Calu3 (cell line): ENCODE measurements around the gene PRSS56. TPM values are rescaled to one million over a fixed set of nuclear protein-coding genes. Genes with fewer than 3 reads are reported as not detected.

ENCODE experiments used
- BruUV-seq: library from RNA; stranded (reverse); fragments of 400-500 nt; replicated peaks from 2 replicates; lab custom pipeline; 2021; lab: Mats Ljungman, UMichigan
- CTCF ChIA-PET: fragments of 300-600 bp; sonication (Branson Sonifier 250); formaldehyde crosslinking; loops from one replicate; lab custom pipeline; 2022; ENCODE audit warnings: antibody characterized with exemption; lab: Charles Lee
- DNase-seq: peaks from one replicate; pipeline ENCODE4 v3.0.0; 2022
- H3K27ac Mint-ChIP-seq: one replicate; pipeline ENCODE4 v1.8.0; 2022; ENCODE audit warnings: mixed read lengths; ENCODE audit not compliant: unreplicated experiment
- H3K27me3 Mint-ChIP-seq: one replicate; pipeline ENCODE4 v1.8.0; 2022; ENCODE audit warnings: mixed read lengths; ENCODE audit not compliant: unreplicated experiment
- H3K36me3 Mint-ChIP-seq: one replicate; pipeline ENCODE4 v1.8.0; 2022; ENCODE audit warnings: mild to moderate bottlenecking, moderate library complexity, mixed read lengths; ENCODE audit not compliant: insufficient read depth, unreplicated experiment
- H3K4me1 Mint-ChIP-seq: one replicate; pipeline ENCODE4 v1.8.0; 2022; ENCODE audit warnings: mild to moderate bottlenecking, low read depth, mixed read lengths; ENCODE audit not compliant: unreplicated experiment
- H3K4me3 Mint-ChIP-seq: one replicate; pipeline ENCODE4 v1.8.0; 2022; ENCODE audit warnings: mild to moderate bottlenecking, low read depth, moderate library complexity, mixed read lengths; ENCODE audit not compliant: unreplicated experiment
- H3K9me3 Mint-ChIP-seq: one replicate; pipeline ENCODE4 v1.8.0; 2022; ENCODE audit warnings: low read depth, mixed read lengths; ENCODE audit not compliant: unreplicated experiment
- intact Hi-C: fragments of 100-400 bp; cut with micrococcal nuclease; formaldehyde crosslinking; loops from one replicate; pipeline ENCODE4 v1.10.0; 2022; ENCODE audit not compliant: unreplicated experiment
- total RNA-seq: library from RNA; stranded (reverse); gene quantifications from 2 replicates; pipeline ENCODE4 v1.2.3, GENCODE V29; 2022
- TF ChIP-seq, protein P1 (sequence below): fragments of 200-600 bp; IDR thresholded peaks from one replicate; pipeline ENCODE4 v1.8.0; 2022; ENCODE audit warnings: antibody characterized with exemption; ENCODE audit not compliant: unreplicated experiment

Gene PRSS56
- total RNA-seq, 1 experiment from 2014 or later, result not detected

DNA sequence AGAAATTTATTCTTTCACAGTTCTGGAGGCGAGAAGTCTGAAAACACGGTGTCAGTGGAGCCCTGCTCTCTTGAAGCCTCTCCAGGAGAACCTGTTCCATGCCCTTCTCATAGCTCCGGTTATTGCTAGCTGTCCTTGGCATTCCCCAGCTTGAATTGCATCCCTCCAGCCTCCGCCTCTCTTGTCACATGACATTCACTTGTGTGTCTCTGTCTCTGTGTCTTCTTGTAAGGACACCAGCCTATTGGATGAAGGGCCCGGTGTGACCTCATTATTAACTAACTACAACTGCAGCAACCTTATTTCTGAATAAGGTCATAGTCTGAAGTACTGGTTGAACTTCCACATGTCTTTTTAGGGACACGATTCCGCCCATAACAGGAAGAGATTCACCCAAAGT lies 4.5 kb upstream of the PRSS56 start:
- H3K4me3 Mint-ChIP-seq, result no peak overlapping the region
- intact Hi-C loops, result no loop called here
- no TSS peak for BruUV-seq
- no peaks in the 10 kb centered on the region for H3K9me3 Mint-ChIP-seq
- CTCF ChIA-PET, result interaction anchor here (0.7 to 1.2 kb wide), 2 partner anchors 69 to 613 kb away, joined by 3 to 4 read pairs; no protein-coding TSS in a partner anchor
- H3K4me1 Mint-ChIP-seq, result no peaks in the 10 kb centered on the region
- H3K36me3 Mint-ChIP-seq, result no peaks in the 10 kb centered on the region
- no peak overlapping the region for H3K27ac Mint-ChIP-seq
- TF ChIP-seq, protein P1, sequence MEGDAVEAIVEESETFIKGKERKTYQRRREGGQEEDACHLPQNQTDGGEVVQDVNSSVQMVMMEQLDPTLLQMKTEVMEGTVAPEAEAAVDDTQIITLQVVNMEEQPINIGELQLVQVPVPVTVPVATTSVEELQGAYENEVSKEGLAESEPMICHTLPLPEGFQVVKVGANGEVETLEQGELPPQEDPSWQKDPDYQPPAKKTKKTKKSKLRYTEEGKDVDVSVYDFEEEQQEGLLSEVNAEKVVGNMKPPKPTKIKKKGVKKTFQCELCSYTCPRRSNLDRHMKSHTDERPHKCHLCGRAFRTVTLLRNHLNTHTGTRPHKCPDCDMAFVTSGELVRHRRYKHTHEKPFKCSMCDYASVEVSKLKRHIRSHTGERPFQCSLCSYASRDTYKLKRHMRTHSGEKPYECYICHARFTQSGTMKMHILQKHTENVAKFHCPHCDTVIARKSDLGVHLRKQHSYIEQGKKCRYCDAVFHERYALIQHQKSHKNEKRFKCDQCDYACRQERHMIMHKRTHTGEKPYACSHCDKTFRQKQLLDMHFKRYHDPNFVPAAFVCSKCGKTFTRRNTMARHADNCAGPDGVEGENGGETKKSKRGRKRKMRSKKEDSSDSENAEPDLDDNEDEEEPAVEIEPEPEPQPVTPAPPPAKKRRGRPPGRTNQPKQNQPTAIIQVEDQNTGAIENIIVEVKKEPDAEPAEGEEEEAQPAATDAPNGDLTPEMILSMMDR, result no peak
- H3K27me3 Mint-ChIP-seq, result peaks cover 90% of the 10 kb centered on the region
- no peak for DNase-seq

DNA sequence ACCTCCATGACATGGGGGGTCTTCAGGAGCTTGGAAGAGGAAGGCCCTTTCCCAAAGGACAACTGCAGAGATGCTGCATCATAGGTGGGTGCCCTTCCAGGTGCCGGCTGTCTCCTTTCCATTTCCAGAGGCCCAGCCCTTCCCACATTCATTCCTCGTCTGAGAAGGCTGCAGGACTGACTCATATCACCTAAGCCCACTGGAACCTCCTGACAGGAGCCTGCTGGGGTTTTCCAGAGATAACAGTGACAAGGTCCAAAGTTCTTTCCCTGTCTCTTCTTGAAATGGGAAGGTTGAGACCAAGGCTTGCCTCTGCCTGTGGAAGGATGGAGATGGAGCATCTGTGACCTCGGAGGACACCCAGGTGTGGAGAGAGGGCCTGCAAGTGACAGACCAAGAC lies 3.6 kb upstream of the PRSS56 start:
- Mint-ChIP-seq H3K4me1 (no peaks in the 10 kb centered on the region), H3K27me3 (peaks cover 96% of the 10 kb centered on the region), H3K4me3 (no peak overlapping the region), H3K27ac (no peak overlapping the region), H3K9me3 (no peaks in the 10 kb centered on the region), H3K36me3 (peaks cover 3% of the 10 kb centered on the region)
- DNase-seq, result no peak
- TF ChIP-seq, protein P1, result no peak
- intact Hi-C loops, result no loop called here
- BruUV-seq, result no TSS peak
- CTCF ChIA-PET, result interaction anchor here (0.7 to 1.2 kb wide), 2 partner anchors 70 to 612 kb away, joined by 3 to 4 read pairs; no protein-coding TSS in a partner anchor

DNA sequence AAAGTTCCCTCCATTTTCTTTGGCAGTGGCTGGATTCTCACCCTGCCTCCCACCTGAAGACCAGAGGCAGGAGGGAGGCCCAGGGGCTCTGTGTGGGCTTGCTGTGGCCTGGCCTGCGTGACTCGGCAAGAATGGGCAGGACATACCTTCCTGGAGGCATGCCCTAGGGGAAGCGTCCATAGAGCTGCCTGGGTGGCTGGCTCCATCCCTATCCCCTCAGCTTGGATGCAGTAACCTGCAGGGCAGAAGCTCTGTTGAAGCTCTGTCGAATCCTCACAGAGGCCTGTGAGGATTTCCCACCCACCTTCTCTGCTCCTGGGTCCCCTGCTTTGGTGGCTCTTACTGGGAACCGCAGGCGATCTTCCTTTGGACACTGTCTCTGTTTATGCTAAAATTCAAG lies 1.3 kb upstream of the PRSS56 start:
- no peak for DNase-seq
- no TSS peak for BruUV-seq
- H3K4me1 Mint-ChIP-seq, result no peaks in the 10 kb centered on the region
- H3K27ac Mint-ChIP-seq, result no peak overlapping the region
- peaks cover 92% of the 10 kb centered on the region for H3K27me3 Mint-ChIP-seq
- H3K36me3 Mint-ChIP-seq, result peaks cover 5% of the 10 kb centered on the region
- H3K4me3 Mint-ChIP-seq, result no peak overlapping the region
- intact Hi-C loops, result no loop called here
- TF ChIP-seq, protein P1, result no peak
- CTCF ChIA-PET, result interaction anchor here (0.5 kb wide), 1 partner anchor 430 kb away, joined by 6 read pairs; no protein-coding TSS in a partner anchor
- H3K9me3 Mint-ChIP-seq, result no peaks in the 10 kb centered on the region

- no peak for DNase-seq
- no peaks in the 10 kb centered on the region for H3K4me1 Mint-ChIP-seq
- TF ChIP-seq, protein P1, result no peak
- no peak overlapping the region for H3K4me3 Mint-ChIP-seq
- no TSS peak for BruUV-seq
- CTCF ChIA-PET, result interaction anchor here (0.6 kb wide), 1 partner anchor 603 kb away, joined by 5 read pairs; no protein-coding TSS in a partner anchor
- H3K9me3 Mint-ChIP-seq, result no peaks in the 10 kb centered on the region
- H3K27me3 Mint-ChIP-seq, result peaks cover 87% of the 10 kb centered on the region
- no peak overlapping the region for H3K27ac Mint-ChIP-seq
- intact Hi-C loops, result loop anchor here (5.0 kb wide), 2 partner anchors 68 to 613 kb away; no protein-coding TSS in a partner anchor
- H3K36me3 Mint-ChIP-seq, result peaks cover 5% of the 10 kb centered on the region
These were observed 301 bp downstream of the PRSS56 start for GRCh38 chr2:232520489-232520888.
